ENCODE measurements around the gene STRBP.

DNA sequence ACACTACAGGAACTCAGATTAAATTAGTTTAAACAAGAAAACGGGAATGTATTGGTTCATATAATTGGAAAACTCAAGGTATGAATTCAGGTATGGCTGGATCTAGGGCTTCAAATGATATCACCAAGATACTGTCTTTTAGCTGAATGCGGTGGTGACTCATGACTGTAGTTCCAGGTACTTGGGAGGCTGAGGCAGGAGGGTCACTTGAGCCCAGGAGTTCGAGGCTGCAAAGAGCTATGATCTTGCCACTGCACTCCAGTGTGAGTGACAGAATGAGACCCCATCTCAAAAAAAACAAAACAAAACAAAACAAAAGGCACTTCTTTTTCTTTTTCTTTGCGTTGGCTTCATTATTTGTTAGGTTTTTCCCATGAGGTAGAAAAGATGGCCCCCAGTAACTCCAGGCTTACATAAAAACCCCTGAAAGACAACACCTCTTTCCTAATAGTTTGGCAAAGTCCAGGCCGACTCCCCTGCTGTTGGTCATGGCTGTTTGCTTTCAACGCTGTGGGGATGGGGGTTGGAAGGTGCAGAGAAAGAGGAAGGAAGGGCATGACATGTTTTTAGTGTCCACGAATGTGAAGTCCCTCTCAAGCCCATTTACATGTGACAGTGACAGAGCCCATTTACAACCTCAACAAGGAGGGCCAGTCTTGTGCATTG, 47.8 kb upstream of the STRBP start:
- TF ChIP-seq EZH2 (IDR thresholded peaks at IDR 0.05) = no peak
- TF ChIP-seq, protein P1, sequence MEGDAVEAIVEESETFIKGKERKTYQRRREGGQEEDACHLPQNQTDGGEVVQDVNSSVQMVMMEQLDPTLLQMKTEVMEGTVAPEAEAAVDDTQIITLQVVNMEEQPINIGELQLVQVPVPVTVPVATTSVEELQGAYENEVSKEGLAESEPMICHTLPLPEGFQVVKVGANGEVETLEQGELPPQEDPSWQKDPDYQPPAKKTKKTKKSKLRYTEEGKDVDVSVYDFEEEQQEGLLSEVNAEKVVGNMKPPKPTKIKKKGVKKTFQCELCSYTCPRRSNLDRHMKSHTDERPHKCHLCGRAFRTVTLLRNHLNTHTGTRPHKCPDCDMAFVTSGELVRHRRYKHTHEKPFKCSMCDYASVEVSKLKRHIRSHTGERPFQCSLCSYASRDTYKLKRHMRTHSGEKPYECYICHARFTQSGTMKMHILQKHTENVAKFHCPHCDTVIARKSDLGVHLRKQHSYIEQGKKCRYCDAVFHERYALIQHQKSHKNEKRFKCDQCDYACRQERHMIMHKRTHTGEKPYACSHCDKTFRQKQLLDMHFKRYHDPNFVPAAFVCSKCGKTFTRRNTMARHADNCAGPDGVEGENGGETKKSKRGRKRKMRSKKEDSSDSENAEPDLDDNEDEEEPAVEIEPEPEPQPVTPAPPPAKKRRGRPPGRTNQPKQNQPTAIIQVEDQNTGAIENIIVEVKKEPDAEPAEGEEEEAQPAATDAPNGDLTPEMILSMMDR (IDR thresholded peaks at IDR 0.05) = no peak
